ENCODE results near the gene TMEM116.

- TF ChIP-seq POLR2AphosphoS5 (IDR thresholded peaks at IDR 0.05; ENCODE audit: low read depth, low read length) (no peak), TAF1 (IDR thresholded peaks at IDR 0.05; ENCODE audit: borderline replicate concordance, low read depth, low read length) (no peak), POLR2A (IDR thresholded peaks at IDR 0.05; ENCODE audit: low read depth, low read length) (no peak)
These were observed 87.8 kb downstream of the TMEM116 start for GRCh38 chr12:111925171-111925570.
